ENCODE data around the gene CBR4. TPM values are rescaled to one million over a fixed set of nuclear protein-coding genes. Genes with fewer than 3 reads are reported as not detected.
"Not testable (repeated sequence)": the region's sequence is repeated elsewhere in the genome, so short reads cannot be mapped to it uniquely, and the experiment has no call there.

Gene CBR4
- total and polyA plus RNA-seq, 10 donors, result 7.5 to 33.4 (median 21.3) TPM

DNA sequence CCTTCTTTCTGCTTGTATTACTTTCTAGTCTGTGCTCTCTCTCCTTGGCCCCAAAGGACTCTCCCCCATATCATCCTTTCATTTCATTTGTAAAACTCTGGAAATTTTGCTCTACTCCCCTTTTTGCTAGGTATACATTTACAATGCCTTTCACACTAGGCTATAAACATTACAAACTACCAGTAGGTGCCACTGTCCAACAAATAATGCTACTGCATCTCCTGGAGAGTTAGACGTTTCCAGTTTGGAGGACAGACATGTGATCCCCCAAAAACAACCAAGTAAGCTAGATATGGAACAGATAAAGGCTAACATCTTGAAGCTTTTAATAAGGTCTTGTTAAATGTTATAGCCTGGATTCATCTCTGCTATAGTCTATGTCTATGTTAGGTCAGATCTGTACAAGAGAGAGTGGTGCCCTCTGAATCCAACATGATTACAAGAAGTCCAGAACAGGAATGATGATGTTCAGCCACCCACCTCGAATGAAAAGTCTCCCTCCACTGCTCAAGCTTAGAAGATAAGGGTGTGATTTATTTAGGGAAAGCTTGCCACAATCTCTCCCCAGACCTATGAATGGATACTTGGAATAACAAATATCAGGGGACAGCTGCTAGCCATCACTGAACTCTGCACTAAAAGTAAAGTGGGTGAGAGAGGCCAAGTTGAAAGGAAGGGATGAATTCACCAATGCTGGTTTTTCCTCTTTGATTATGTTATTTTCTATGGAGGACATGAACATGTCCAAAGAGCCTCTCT lies 14.3 kb downstream of the CBR4 start:
- DNase-seq, result no peak
- WGBS, 5 donors, result 29 to 59% (median 54%) methylated on average over 2 of the region's 2 CpGs

DNA sequence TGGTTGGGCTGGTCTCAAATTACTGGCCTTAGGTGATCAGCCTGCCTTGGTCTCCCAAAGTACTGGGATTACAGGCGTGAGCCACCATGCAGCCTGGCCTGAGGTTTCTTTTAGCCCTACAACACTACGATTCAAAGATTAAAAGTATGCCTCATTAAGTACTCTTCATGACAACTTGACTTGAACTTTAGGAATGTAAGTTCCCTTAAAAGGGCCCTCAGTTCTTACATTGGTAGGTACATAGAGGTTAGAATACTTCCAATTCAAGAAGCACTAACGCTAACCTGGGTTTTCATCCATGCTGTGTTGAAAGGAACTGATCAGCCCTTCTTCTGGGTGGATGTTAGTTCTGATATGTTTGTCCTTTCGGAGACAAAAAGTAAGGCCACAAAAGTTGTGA lies 15.1 kb downstream of the CBR4 start:
- Histone ChIP-seq H3K36me3 (peaks cover 0 to 75% (median 16%) of the 10 kb centered on the region in 6 donors), H3K9me3 (no peaks in the 10 kb centered on the region), H3K27me3 (replicated peaks in 1 of 7) (no peaks in the 10 kb centered on the region), H3K27ac (no peak overlapping the region), H3K4me1 (peaks cover 0 to 15% (median 0%) of the 10 kb centered on the region in 6 donors), H3K4me3 (no peak overlapping the region)
- DNase-seq, result no peak
- WGBS, 5 donors, result 94 to 99% (median 97%) methylated on average over 4 of the region's 4 CpGs
- intact Hi-C loops (cut with DNase I; ENCODE audit: low total_unique reads), result no loop called here
- TF ChIP-seq, protein P1, sequence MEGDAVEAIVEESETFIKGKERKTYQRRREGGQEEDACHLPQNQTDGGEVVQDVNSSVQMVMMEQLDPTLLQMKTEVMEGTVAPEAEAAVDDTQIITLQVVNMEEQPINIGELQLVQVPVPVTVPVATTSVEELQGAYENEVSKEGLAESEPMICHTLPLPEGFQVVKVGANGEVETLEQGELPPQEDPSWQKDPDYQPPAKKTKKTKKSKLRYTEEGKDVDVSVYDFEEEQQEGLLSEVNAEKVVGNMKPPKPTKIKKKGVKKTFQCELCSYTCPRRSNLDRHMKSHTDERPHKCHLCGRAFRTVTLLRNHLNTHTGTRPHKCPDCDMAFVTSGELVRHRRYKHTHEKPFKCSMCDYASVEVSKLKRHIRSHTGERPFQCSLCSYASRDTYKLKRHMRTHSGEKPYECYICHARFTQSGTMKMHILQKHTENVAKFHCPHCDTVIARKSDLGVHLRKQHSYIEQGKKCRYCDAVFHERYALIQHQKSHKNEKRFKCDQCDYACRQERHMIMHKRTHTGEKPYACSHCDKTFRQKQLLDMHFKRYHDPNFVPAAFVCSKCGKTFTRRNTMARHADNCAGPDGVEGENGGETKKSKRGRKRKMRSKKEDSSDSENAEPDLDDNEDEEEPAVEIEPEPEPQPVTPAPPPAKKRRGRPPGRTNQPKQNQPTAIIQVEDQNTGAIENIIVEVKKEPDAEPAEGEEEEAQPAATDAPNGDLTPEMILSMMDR (IDR thresholded peaks at IDR 0.05 in 8 of 11, conservative IDR thresholded peaks at IDR 0.05 in 3 of 11), result no peak
- TF ChIP-seq POLR2AphosphoS5 (IDR thresholded peaks at IDR 0.05), result no peak
- no peak for TF ChIP-seq POLR2A (IDR thresholded peaks at IDR 0.05)

More for the DNA sequence above, 14.3 kb downstream of the CBR4 start:
- TF ChIP-seq POLR2A (IDR thresholded peaks at IDR 0.05) (no peak), POLR2AphosphoS5 (IDR thresholded peaks at IDR 0.05) (no peak)
- TF ChIP-seq, protein P1 (IDR thresholded peaks at IDR 0.05 in 8 of 11, conservative IDR thresholded peaks at IDR 0.05 in 3 of 11), result no peak
- intact Hi-C loops (cut with DNase I; ENCODE audit: low total_unique reads), result no loop called here
- H3K27me3 ChIP-seq (replicated peaks in 1 of 7), result no peaks in the 10 kb centered on the region
- H3K4me3 ChIP-seq, result no peak overlapping the region
- H3K27ac ChIP-seq, result no peak overlapping the region
- H3K36me3 ChIP-seq, result peaks cover 0 to 75% (median 14%) of the 10 kb centered on the region in 6 donors
- no peaks in the 10 kb centered on the region for H3K9me3 ChIP-seq
- H3K4me1 ChIP-seq, result peaks cover 0 to 15% (median 0%) of the 10 kb centered on the region in 6 donors

DNA sequence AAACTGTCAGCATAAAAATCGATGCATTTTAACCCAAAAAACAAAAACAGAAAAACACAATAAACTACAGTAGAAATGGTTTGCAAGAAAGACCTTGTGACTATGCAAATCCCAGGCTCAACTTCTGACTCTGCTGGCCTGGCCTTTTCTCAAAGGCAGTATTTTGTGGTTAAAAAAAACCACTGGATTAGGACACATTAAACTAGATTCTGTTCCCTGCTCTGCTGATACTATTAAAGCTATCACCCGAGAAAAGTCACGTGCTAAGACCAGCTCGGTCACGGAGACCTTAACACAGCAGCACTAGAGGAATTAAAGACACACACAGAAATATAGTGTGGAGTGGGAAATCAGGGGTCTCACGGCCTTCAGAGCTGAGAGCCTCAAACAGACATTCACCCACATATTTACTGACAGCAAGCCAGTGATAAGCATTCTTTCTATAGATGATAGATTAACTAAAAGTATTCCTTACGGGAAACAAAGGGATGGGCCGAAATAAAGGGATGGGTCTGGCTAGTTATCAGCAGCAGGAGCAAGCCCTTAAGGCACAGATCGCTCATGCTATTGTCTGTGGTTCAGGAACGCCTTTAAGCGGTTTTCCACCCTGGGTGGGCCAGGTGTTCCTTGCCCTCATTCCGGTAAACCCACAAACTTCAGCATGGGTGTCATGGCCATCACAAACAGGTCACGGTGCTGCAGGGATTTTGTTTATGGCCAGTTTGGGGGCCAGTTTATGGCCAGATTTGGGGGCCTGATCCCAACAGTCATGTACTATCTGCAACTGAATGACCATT lies 16.1 kb downstream of the CBR4 start:
- no peak overlapping the region for H3K4me3 ChIP-seq
- DNase-seq, result no peak
- H3K36me3 ChIP-seq, result peaks cover 0 to 75% (median 15%) of the 10 kb centered on the region in 6 donors
- 75 to 89% (median 87%) methylated on average over 13 of the region's 13 CpGs for WGBS, 5 donors
- peaks cover 0 to 9% (median 0%) of the 10 kb centered on the region in 6 donors for H3K4me1 ChIP-seq
- intact Hi-C loops (cut with DNase I; ENCODE audit: low total_unique reads), result no loop called here
- no peak overlapping the region for H3K27ac ChIP-seq
- no peaks in the 10 kb centered on the region for H3K9me3 ChIP-seq
- no peak for TF ChIP-seq POLR2A (IDR thresholded peaks at IDR 0.05)
- TF ChIP-seq, protein P1 (IDR thresholded peaks at IDR 0.05 in 8 of 11, conservative IDR thresholded peaks at IDR 0.05 in 3 of 11), result no peak
- TF ChIP-seq POLR2AphosphoS5 (IDR thresholded peaks at IDR 0.05), result no peak
- H3K27me3 ChIP-seq (replicated peaks in 1 of 7), result no peaks in the 10 kb centered on the region

DNA sequence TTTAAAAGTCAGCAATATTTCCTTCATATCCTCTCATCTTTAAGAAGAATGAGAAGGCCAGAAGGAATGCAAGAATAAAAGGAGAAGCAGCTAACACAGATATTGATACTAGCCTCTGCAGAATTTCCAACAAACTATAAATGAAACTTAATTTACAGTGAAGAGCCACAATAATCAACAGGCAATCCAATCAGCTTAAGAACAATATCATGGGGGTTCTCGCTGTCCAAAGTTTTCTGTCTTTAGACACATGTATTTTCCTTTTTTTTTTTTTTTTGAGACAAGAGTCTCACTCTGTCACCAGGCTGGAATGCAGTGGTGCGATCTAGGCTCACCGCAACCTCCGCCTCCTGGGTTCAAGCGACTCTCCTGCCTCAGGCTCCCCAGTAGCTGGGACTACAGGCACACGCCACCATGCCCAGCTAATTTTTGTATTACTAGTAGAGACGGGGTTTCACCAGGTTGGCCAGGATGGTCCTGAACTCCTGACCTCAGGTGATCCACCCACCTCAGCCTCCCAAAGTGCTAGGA lies 17.0 kb downstream of the CBR4 start:
- H3K27ac ChIP-seq; intact Hi-C loops (cut with DNase I; ENCODE audit: low total_unique reads); DNase-seq; H3K9me3 ChIP-seq; H3K4me1 ChIP-seq; H3K4me3 ChIP-seq; H3K27me3 ChIP-seq (replicated peaks in 1 of 7): not testable (repeated sequence)
- H3K36me3 ChIP-seq, result peaks cover 0 to 75% (median 12%) of the 10 kb centered on the region in 6 donors
- WGBS, 5 donors, result 95 to 98% (median 97%) methylated on average over 7 of the region's 7 CpGs

All from spleen (tissue), 11 donors.